HCEC 1CT (cell line): ENCODE results near the gene GLOD5.

Experiments
- DNase-seq: peaks from one replicate; pipeline ENCODE4 v3.0.0-alpha.2; 2017

Gene GLOD5

DNA sequence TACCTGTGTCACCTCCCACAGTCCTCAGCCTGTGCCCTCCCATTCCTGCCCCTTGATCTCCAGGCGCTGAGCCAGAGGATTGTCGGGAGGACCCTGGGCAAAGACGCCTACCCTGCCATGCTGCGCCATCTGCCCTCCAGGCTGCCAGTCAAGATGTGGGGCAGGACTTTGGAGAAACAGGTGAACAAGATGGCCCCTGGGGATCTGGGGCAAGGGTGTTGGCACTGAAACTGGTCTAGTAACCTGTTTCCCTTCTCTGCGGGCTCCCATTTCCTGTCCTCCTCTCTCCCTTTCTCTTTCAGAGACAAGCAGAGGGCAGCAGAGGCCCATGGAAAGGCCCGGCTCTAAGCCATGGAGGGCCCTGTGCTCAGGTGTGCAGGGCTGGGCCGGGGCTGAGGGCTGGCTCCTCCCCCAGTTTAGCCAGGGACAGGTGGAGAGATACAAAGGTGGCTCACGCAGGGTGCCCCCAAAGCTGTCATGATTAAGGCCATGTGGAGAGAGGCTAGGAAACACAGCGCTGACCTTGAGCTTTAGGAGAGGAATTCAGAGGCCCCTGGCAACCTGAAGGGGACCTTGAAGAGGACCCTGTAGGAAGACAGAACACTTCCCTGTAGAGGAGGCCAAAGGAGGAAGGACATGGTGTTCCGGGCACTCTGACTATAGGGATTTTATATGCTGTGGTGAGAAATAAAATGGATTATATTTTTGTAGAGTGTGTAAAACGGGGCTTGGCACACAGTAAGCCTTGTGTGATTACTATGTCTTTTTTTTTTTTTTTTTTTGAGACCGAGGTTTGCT is at the start of gene GLOD5:
Gene GLOD5, plus strand, starts transcription at position 74 of the 798 bp plus-strand sequence. Its CDS starts 44 bp downstream, at position 118.
- no peak for DNase-seq

- no peak for DNase-seq
These were observed 49.5 kb upstream of the GLOD5 start for GRCh38 chrX:48711929-48712505.

DNA sequence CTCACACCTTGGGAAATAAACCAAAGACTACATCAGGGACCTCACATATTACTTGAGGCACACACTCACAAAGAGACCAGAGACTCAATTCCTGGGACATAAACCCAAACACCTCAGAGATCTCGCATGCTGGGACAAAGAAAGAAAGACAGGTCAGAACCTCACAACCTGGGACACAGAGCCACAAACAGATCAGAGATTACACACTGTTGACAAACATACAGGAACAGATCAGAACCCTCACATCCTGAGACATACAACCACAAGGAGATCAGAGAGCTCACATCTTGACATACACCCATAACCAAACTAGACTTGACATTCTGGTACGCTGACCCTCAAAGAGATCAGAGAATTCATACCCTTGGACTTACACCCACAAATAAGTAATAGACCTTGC is 47.7 kb upstream of the GLOD5 start:
- no peak for DNase-seq

- no peak for DNase-seq
These were observed 47.0 kb upstream of the GLOD5 start for GRCh38 chrX:48714573-48714972.

DNA sequence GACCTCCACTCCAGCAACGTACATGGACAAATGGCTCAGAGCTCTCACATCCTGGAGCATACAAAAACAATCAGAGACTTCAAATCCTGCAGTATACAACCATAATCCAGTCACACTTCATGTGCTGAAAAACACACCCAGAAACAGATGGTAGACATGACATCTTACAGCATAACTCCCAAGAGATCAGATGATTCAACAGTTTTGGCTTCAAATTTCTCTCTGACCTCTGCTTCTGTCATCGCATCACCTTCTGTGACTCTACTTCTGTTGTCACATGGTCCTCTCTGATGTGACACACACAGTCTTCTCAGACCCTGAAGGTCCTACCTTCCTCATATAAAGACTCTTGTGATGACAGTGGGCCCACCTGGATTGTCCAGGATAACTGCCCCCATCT is 46.5 kb upstream of the GLOD5 start:
- DNase-seq = peak; percentile 47

DNA sequence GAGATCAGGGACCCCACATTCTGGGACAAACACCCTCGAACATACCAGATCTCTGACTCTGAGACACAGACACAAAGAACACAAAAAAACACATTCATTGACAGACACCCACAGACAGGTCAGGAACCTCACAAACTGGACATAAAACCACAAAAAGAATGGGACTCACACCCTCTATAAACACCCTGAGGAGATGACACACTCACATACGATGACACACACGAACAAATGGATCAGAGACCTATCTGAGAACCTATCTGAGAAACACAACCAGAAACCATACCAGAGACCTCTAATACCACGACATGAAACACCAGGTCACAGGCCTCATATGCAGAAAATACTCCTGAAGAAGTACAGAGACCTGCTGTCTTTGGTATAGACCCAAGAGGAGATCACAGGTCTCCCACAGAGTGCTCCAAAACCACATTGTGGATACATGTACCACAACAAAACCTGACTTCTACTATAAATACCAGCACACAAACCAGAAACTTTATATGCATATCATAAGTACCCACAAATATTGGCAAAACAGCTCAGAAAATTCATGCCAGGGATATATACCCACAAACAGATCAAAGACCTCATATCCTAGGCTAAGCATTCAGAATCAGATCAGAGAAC is 45.6 kb upstream of the GLOD5 start:
- no peak for DNase-seq

DNA sequence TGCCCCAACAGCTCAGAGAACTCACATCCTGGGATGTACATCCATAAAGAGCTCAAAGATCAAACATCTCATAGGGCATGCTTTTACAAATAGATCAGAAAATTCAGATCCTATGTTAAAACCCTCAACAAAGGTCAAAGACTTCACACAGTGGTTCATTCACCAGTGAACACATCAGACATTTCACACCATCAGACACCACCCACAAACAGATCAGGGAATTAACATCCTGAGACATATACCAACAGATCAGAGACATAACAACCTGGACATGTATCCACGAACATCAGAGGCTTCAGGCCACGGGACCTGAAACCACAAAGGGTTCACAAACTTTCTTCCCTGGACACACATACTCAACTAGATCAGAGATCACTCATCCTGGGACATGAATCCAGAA is 41.6 kb upstream of the GLOD5 start:
- no peak for DNase-seq

GRCh38 chrX:48720577-48721250 is 40.8 kb upstream of the GLOD5 start:
- no peak for DNase-seq

DNA sequence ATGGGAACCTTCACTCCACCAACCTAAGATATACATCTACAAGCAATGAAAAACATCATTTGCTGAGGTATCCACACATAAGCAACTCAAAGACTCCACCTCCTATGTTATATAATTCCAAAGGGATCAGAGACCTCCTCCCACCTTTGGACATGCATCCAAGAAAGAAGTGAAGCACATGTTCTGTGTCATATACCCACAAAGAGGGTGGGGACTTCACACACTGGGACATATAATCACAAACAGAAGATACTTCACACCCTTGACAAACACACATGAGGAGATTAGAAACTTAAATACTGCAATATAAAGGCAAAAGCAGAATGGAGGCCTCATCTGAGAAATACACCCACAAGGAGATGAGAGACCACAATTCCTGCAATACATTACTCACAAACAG is 39.6 kb upstream of the GLOD5 start:
- no peak for DNase-seq

DNA sequence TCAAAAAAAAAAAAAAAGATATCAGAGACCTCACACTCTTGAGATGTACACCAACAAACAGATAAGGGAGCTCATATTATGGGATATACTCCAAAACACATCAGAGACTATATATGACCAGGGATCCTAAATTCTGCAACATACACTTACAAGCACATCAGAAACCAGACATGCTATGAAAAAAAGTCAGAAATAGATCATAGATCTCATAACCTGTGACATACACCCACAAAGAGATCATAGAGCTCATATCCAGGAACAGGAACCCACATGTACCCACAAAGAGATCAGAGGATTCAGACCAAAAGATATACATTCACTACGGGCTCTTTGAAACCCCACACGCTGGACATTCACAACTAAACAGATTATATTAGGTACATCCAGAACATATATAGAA is 35.0 kb upstream of the GLOD5 start:
- DNase-seq = no peak

GRCh38 chrX:48728653-48729052 is 32.9 kb upstream of the GLOD5 start:
- DNase-seq = no peak

DNA sequence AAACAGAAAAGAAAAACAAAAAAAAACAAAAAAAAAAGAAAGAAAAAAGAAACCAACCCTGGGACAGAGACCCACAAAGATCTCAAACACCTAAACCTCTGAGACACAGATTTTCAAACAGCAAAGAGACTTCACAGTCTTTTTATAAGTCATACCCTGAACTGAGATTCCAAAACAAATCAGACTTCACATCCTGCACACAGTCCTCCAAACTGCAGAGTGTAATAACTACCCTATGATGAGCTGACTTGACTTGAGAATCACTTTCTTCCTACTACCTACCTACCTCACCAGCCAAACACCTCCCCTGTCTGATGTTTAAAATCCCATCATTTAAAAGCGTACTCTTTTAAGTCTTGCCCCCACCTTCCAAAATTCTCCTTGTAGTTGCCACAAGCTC is 25.2 kb upstream of the GLOD5 start:
- DNase-seq = peak; percentile 4

GRCh38 chrX:48736878-48737212 is 24.7 kb upstream of the GLOD5 start:
- no peak for DNase-seq

- peak; percentile 96 for DNase-seq
These were observed 24.2 kb upstream of the GLOD5 start for GRCh38 chrX:48737213-48737938.

GRCh38 chrX:48737940-48738339 is 23.6 kb upstream of the GLOD5 start:
- DNase-seq = no peak

DNA sequence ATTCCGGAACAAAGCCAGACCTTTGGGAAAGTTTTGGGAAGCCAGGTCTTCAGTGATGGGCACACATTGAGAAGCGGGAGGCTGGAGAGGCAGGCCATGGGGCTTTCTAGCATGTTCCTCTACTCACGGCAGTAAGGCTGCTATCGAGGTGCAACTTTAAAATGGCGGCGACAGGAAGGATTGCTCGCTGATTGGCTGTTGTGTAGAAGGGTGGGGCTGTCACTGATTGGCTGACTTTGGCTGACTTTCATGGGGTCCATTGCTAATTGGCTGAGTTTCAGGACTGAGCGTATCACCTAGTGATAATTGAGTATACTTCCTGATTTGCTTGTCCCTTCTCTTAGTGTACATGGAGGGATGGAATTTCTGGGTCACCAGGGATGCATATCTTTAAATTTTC is 19.7 kb upstream of the GLOD5 start:
- no peak for DNase-seq

DNA sequence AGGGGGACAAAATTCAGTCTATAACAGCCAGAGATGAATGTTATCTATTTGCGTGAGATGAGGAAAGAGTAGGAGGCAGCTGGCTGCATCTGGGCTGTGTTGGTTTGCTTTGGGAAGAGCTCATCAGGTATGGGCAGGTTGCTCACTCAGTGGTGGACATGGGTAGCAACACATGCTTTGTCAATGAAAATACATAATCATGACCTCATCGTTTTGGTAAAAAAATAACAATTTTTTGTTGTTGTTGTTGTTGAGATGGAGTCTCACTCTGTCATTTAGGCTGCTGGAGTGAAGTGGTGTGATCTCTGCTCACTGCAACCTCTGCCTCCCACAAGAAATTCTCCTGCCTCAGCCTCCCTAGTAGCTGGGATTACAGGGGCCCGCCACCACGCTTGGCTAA is 16.3 kb upstream of the GLOD5 start:
- no peak for DNase-seq

DNA sequence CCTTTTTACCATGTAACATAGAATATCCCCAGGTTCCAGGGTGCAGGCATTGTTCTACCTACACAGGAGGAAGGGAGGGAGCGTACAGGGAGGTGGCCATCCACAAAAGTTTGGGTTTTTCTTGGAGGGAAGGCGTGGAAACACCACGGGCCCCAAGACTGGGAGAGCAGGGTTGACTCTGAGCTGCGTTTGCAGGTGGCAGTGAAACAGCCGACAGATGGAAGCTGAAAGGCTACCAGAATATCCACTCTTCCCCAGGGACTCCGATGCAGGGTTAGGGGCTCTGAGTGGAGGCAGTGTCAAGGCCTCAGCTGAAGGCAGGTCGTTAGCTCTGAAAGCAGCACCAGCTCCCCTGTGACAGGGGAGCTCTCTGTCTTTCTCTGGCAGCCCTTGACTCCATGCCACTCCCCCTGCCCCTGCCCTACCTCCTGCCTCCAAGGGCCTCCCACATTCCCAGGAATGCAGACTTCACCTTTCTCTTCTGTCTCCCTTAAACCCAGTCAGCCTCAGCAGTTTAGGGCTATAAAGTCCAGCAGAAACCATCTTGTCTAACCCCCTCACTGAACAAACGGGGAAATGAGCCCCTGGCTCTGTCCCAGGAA is 14.0 kb upstream of the GLOD5 start:
- no peak for DNase-seq

GRCh38 chrX:48749182-48749581 is 12.4 kb upstream of the GLOD5 start:
- no peak for DNase-seq

GRCh38 chrX:48751343-48751742 is 10.2 kb upstream of the GLOD5 start:
- no peak for DNase-seq

- DNase-seq = no peak
These were observed 9.0 kb upstream of the GLOD5 start for GRCh38 chrX:48752498-48752897.

DNA sequence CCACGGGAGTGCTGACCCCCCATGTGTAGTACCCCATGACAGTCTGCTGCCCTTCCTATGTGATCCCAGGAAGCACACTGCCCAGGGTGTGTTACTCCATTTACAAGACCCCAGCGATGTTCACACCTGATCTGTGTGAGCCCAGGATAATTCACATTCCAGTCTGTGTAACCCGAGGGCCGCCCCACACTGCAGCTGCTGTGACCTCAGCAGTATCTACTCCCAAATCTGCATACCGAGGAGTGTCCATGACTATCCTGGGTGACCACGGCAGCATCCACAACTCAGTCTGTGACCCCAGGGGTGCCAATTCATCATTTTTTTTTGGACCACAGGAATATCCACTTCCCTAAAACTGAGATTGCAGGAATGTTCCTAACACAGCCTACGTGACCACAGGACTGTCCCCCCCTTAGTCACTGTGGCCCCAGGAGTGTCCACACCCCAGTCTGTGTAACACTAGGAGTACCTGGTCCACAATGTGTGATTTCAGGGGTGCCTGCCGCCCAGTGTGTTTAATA is 7.8 kb upstream of the GLOD5 start:
- no peak for DNase-seq

DNA sequence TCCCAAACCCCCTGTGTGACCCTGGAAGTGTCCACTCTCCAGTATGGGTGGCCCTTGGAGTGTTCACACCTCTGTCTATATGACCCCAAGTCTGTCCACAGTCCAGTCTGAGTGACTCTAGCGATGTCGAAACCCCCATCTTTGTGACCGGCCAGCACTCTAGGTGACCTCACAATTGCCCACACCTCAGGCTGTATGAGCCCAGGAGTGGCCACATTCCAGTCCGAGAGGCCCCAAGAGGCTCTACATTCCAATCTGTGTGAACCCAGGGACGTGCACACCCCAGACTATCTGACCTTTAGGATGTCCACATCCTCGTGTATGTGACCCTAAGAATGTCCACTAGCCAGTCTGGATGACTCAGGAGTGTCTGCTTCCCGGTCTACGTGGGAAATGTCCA is 7.3 kb upstream of the GLOD5 start:
- no peak for DNase-seq
